NCI-H748 treated with DMSO at 0.1 percent for 48 hours (cell line): Measurements from ENCODE around the gene TLX2.
"Not testable (repeated sequence)": the region's sequence is repeated elsewhere in the genome, so short reads cannot be mapped to it uniquely, and the experiment has no call there.

Experiments
- DNase-seq: peaks from one replicate; lab custom pipeline; 2025; lab: John Stamatoyannopoulos, UW

The TLX2 gene

GRCh38 chr2:74514368-74515270, at the start of gene TLX2:
Gene TLX2 (plus strand): TSS chr2:74514450. CDS start chr2:74514807, 357 bp downstream.
- DNase-seq, result peak; percentile 19

- DNase-seq, result not testable (repeated sequence)
Observed at GRCh38 chr2:74470742-74471141, 43.5 kb upstream of the TLX2 start.

- DNase-seq, result no peak
Observed at GRCh38 chr2:74471332-74472065, 42.8 kb upstream of the TLX2 start.

DNA sequence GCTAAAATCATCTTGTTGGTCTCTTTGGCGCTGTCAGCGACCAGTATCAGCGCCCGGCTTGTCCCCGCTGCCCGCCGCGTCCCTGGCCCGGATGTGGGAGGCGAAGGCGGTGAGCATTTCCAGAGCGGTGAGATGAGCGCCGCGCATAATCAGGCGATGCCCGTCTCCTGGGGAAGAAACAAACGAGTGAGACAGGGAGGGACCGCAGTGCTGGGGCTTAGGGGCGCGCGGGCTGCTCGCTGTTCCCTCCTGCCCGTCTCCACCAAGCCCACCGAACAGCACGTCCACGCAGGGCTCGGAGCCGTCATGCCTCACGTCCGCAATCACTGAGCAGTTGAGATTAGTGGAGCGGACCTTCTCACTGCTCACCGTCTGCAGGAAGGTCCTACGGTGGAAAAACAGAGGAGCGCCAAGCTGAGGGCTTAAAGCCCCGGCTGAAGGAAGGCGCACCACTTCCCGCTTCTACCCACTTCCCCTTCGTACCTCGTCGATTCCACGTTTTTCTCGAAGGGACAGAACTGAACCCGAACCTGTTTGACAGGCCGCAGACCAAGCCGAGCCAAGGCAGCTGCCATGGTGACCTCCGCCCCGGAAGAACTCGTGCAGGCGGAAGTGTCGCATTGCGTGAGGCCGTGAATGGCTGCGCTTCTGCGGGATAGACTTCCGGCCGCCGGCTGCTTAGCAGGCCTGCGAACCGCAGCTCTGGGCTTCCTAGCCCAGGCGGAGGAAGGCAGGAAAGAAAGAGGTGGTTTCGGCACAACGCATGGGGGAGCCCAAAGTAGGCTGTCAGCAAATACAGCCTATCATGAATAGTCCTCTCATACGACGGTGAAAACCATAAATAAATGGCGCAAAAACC, 41.9 kb upstream of the TLX2 start, which contains the start of gene MRPL53:
Gene MRPL53, minus strand, starts transcription at position 595 of the 859 bp plus-strand sequence. Its CDS starts 20 bp downstream, at position 575.
- DNase-seq, result peak; percentile 60

GRCh38 chr2:74472945-74473258, 41.3 kb upstream of the TLX2 start:
- no peak for DNase-seq

DNA sequence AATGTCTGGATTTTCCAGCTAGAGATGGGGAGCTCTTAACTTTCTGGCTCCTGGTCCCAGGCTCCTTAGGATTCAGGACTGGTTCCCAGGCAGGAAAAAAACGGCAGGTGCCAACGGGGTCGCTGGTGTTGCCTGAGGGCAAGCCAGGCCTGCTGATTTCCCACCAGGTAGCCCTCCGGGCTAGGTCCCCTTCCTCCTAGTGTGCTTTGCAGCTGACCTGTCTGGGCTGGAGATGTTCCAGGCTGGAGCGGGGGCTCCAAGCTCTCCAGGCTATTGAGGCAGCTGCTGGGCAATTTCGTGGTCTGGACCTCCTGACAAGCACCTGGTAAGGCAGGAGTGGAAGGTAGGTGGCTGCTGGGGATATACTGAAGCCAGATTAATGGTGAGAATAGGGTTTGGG, 39.8 kb upstream of the TLX2 start:
- no peak for DNase-seq

DNA sequence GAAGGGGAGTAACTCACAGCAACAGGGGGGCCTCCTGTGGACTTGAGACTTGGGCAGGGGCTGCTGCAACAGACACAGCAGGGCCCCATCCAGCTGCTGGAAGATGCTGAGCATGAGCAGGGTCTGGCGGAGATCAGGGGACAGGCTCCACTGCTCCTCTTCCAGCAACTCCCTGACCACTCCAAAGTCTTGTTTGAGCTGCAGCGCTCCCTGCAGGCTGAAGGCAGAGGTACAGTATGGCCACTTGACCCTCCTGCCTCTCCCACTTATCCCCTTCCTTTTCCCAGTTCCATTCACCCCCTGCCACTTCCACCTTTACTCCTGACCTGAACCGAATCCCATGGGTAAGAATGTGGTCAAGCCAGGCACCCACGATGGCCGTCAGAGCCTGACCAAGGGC, 39.4 kb upstream of the TLX2 start:
- DNase-seq, result no peak

DNA sequence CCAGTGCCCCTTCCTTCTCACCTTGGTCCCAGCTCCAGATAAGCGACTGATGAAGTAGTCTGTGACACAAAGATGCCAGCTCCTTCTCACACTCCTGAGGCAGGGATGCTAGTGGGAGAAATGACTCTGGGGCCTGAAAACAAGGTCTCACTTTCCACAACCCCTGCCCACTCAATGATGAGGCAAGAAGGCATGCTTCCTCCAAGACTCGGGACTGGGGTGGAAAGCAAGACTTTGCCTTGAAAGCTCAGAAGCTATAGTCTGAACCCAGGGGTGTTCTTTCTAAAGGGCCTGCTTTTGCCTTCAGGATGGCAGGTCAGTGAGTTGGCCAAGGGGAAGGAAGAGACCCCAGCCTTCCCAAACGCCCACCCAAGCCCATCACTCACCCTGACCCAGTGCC, 32.8 kb upstream of the TLX2 start:
- DNase-seq, result no peak

- DNase-seq, result no peak
Observed at GRCh38 chr2:74481961-74482800, 32.1 kb upstream of the TLX2 start.

DNA sequence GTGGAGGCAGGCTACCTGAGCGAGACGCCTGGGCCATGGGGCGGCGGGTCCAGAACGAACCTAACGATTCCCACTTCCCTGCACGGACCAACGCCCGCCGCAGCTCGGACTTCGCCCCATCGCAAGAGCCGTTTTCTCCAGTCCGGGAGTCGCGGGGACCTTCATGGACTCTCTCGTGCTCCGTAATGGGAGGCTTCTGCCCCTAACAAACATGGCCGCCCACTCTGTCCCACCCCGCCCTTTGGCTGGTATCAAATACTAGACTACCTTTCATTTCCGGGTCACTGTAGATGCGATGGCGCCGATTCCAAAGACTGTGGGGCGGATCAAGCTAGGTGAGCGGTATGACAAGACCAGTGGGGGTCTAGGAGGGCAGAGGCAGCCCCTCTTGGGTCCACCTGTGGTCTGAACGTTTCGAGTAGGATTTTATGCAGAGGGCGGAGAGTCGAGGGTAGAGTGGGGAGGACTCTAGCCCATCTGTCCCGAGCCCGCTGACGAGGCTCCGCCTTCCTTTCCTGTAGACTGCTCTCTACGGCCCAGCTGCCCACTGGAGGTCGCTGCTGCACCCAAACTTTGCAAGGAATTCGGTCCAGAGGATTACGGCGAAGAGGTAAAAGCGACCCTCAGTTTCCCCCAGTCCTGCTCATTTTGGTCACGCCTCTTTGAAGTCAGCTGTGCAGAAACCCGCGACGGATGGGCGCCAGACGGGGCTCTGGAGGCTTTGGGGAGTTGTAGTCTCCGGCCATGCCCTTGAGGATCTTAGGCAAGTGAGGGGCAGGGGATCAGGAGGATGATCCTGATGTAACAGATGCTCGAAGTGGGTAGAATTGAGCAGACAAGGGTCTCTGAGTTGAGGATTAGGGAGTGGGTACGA, 31.2 kb upstream of the TLX2 start, which contains the start of the genes CCDC142 and TTC31:
Gene CCDC142, minus strand, starts transcription at position 198 of the 874 bp plus-strand sequence. Its CDS starts 161 bp downstream, at position 37.
Gene TTC31, plus strand, starts transcription at position 281 of the 874 bp plus-strand sequence. Its CDS starts 15 bp downstream, at position 296.
- peak; percentile 87 for DNase-seq

- not testable (repeated sequence) for DNase-seq
Observed at GRCh38 chr2:74483675-74484164, 30.5 kb upstream of the TLX2 start.

DNA sequence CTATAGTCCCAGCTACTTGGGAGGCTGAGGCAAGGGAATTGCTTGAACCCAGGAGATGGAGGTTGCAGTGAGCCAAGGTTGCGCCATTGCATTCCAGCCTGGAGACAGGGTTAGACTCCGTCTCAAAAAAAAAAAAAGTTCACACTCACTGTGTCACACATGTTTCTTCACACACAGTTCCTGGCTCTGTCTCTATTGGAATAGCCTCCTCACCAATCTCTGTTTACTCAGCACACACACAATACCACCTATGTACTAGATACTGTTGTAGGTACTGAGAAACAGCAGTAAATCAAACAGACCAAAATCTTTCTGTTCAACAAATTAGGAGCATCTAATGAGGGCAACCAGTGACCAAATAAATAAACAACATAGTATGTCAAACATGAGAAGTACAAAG, 28.1 kb upstream of the TLX2 start:
- no peak for DNase-seq

DNA sequence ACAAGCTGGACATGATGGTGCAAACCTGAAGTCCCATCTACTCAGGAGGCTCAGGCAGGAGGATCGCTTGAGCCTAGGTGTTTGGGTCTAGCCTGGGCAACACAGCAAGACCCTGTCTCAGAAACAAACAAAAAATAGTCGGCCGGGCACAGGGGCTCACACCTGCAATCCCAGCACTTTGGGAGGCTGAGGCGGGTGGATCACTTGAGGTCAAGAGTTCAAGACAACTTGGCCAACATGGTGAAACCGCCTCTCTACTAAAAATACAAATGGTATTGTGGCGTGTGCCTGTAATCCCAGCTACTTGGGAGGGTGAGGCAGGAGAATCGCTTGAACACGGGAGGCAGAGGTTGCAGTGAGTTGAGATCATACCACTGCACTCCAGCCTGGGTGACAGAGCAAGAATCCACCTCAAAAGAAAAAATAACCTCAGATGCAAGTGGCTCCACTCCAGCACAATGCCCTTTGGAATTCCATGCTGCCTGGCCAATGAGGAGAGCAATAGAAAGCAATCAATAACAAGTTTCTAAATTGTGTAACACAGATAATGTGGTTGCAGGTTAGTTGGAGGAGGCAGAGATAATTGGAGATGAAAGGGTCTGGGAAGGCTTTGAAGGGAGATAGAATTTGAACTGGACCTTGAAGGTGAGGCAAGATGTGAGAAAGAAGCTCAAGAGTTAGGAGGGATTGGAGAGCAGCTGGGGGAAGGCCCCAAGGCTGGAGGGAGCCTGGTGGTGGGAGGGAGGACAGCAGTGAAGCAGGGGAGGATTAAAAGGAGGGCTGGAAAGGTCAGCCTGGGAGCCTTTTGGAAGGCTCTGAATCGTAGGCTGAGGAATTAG, 25.4 kb upstream of the TLX2 start:
- DNase-seq, result no peak

DNA sequence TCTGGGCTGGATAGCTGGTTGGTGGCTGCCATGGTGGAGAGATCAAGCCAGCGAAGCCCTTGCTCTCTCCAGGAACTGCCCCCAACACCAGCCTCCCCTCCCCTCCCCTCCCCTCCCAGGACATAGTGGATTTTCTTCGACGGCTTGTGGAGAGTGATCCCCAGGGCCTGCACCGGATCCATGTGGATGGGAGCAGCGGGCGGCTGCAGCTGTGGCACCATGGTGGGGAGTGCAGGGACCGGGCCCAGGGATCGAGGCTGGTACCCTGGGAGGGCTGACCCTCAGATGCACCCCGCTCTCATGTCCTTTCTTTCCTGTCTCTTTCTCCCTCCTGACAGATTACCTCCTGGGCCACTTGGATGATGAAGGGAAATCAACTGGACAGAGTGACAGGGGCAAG, 24.3 kb upstream of the TLX2 start:
- DNase-seq, result no peak

DNA sequence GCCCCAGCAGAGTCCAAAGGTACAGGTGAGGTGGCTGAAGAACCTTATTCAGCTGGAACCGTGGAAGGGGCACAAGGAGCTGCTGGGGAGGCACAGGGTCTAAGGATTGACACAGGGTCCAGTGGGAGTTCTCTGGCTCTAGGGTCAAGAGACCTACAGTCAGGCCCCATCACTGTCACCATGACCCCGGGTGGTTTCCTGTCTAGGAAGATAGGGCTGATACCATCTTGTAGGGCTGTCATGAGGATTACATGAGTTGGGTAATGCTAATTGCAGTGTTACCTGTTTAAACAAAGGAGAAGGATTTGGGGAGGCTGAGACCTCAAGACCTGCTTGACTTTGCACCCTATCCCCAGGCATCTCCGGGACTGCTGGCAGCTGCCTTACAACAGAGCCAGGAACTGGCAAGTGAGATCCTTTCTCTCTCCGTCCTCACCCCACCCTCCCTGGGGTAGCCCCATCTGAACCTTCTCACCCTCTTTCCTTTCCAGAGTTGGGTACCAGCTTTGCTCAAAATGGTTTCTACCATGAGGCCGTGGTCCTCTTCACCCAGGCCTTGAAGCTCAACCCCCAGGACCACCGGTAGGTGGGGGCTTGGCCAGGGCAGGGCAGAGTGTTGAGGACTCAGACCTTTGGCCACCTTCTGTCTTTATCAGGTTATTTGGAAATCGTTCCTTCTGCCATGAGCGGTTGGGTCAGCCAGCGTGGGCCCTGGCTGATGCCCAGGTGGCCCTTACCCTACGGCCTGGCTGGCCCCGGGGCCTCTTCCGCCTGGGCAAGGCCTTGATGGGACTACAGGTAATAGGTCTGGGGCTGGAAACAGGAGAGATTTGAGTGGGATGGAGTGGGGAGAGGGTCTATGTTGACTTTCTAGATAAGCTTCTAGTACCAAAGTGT, 22.4 kb upstream of the TLX2 start:
- no peak for DNase-seq

DNA sequence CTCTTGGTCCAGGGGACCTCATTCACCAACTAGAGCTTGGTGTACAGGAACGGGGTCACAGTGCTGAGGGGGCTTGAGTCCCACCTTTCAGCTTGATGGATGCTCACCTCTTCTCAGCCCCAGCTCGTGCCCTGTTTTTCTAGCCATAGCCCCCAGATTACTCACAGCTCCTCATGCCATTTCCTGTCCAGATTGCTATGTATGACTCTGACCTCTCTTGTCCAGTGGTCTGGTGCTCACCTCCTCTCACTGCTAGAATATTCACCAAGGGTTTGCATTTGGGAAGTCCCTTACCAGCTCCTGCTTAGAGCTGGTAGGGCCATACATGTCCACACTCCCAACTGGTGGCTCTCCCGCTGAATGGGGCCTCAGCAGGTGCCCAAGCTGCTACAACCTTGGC, 20.7 kb upstream of the TLX2 start:
- DNase-seq, result no peak

DNA sequence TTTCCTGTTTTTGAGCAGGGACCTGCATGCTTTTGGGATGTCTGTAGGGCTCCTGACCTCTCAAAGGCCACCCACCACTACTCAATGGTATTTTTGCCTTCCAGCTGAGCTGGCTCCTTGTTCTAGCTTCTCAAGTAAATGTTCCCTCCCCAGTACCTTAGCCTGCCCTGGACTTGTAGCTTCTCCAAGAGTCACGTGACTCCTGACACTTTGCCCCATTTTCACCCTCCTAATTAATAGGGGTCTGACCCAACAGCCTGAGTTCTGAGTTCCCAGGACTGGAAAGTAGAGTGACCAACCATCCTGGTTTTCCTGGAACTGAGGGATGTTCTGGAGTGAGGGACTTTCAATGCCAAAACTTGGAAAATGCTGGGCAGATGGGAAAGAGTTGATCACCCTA, 18.8 kb upstream of the TLX2 start:
- DNase-seq, result no peak
